ENCODE results near the gene ESR1.
"Not testable (repeated sequence)": the region's sequence is repeated elsewhere in the genome, so short reads cannot be mapped to it uniquely, and the experiment has no call there.

ESR1 gene

DNA sequence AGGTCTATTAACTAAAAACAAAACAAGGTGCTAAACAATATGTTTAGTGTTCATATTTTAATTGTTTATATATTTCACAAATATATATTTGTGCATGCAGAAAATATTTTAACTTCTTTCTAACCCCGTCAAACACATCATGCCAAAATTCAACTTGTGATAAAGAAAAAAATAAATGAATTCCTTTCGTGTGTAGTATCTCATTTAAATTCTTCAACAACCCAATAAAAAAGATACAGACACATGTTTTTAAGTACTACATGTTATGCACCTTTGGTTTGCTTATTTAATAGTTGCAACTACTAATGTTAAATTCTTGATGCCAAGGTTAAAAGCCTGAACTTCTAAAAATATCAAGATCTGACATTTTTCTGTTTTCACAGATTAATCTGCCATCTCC is 252.4 kb downstream of the ESR1 start:
- DNase-seq: no peak

DNA sequence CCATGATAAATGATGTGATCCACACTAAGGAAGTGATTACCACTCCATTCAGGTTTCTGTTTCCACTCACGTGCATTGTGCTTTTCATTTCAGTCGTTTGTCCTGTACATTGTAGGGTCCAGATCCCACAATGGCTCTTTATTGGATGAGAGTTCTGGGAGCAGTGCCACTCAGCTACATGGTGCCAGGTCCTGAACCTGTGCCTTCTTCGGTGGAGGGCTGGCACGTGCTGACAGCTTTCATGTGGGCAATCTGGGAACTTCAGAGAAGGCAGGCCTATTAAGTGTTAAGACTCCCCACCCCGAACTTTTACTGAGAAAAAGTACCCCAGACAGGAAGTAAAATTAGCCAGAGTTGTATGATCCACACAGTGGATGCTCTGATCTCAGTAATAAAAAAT is 255.0 kb downstream of the ESR1 start:
- no peak for DNase-seq

DNA sequence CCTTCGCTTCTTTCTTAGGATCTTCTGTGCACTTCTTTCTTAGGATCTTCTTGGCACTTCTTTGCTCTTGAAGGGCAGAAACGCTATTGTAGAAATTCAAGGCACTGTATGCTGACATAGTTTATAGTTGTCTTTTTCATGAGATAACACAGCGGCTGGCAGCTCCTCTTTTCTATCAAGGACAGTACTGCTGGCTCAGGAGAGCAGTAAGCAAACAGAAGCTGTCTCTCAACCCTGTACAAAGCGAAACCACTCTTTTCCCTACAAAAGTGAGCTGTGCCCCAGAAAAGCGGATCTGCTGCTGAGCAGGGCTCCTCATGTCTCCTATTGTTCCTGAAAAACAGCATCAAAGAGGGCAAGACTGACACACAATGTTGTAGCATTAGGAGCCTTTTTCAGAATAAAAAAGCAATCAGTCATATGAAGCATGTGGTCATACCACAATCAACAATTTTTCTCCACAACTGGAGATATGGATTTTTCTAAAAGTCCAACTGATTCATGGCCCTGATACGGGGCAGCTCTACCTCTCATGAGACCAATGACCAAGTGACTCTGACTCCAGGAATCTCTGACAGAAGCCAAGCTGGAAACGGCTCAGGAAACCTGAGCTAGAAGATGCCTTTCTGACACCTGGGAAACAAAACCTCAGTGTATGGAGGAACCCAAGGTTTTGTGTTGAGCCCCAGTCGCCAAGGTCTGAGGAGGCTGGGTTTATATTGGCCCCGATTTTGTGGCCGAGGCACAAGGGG is 255.9 kb downstream of the ESR1 start:
- DNase-seq: no peak

DNA sequence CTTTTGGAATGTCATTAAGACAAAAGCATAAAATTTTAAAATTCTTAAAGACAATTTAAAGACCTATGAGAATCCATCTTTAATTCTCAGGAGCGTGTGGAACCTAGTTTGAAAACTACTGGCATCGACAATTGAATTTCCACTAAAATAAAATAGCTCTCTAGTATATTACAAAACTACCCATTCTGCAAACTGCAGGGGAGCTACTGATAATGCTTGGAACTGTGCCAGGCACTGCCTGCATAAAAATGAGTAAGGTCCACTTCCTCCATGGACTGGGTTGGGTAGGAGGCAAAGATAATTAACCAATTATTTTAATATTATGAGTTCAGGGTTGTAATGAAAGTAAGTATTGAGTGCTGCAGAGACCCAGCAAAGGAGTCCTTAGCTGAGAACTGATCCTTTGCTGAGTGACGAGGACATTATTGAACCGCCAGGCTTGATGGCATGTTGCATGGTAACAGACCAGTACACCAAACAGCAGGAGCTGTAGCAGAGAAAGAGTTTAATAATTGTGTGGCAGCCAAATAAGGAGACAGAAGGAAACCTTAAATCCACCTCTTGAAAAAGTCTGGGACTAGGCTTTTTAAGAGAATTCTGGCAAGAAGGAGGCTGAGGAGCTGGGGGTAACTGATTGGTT is 261.3 kb downstream of the ESR1 start:
- DNase-seq: no peak

DNA sequence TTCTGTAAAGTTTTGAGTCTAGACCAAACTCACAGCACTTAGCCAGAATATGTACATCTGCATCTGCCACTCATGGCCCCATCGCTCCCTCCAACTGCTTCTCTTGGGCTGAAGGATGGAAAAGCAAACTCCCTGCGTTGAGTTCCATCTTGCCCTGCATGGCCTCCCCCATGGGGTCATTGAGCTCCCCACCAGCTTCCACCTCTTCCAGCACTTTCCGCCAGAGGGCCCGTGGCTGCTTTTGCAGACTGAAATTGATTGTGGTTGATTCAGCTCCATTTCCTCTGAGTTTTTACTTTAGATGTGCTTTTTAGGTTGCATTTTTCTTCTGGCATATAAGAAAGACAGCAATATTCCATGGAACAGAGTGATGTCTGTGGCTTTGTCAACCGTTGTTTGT is 263.1 kb downstream of the ESR1 start:
- DNase-seq: no peak

DNA sequence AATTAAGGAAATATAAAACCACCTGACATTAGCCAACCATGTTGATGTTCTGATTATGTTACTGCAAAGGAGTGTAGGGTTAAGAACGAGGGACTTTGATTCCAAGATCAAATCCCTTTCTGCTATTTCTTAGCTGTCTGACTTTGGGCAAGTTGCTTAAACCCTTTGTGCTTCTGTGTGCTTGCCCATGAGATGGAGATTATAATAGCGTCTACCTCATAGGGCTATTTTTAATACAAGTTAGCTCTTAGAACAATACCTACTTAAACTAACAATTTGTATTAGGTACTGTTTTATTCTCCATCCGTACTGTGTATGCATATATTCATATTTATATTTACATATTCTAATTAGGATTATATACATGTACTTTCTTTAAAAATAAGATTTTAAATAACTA is 263.8 kb downstream of the ESR1 start:
- DNase-seq: no peak

DNA sequence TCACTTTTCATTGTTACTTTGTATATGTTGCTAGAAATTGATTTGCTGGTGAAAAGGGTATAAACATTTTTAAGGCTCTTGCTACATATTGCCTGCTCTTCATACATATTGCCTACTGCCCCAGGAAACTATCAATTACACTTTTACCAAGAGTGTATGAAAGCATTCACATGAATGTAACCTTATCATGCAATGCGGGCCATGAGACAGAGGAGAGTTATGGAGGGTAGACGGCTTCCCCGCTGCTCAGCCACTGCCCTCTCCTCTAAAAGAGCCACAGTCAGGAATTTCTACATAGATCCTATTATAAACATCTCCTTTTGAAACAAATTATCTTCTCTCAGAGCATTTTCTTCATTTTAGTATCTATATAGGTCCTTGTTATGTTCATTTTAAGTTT is 264.4 kb downstream of the ESR1 start:
- no peak for DNase-seq

DNA sequence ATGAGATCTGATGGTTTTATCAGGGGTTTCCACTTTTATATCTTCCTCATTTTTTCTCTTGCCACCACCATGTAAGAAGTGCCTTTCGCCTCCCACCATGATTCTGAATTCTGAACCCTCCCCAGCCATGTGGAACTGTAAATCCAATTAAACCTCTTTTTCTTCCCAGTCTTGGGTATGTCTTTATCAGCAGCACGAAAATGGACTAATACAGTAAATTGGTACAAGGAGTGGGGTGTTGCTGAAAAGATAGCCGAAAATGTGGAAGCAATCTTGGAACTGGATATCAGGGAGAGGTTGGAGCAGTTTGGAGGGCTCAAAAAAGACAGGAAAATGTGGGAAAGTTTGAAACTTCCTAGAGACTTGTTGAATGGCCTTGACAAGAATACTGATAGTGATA is 268.8 kb downstream of the ESR1 start:
- not testable (repeated sequence) for DNase-seq

DNA sequence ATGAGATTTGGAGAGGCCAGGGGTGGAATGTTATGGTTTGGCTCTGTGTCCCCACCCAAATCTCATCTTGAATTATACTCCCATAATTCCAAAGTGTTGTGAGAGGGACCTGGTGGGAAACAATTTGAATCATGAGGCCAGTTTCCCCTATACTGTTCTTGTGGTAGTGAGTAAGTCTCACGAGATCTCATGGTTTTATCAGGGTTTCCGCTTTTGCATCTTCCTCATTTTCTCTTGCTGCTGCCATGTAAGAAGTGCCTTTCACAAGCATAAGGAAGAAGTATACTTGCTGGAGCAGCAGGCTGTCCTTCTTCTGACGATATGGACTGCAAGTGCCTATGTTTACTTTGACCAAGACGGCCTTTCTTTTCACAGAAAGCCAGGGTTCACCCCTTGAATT is 270.5 kb downstream of the ESR1 start:
- no peak for DNase-seq

DNA sequence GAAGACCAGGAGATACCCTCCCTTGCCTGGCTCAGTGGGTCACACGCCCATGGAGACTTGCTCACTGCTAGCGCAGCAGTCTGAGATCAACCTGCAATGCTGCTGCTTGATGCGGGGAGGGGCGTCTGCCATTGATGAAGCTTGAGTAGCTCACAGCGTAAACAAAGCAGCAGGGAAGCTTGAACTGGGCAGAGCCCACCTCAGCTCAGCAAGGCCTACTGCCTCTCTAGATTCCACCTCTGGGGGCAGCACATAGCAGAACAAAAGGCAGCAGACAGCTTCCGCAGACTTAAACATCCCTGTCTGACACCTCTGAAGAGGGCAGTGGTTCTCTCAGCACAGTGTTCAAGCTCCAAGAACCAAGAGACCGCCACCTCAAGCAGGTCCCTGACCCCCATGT is 271.3 kb downstream of the ESR1 start:
- DNase-seq: no peak

DNA sequence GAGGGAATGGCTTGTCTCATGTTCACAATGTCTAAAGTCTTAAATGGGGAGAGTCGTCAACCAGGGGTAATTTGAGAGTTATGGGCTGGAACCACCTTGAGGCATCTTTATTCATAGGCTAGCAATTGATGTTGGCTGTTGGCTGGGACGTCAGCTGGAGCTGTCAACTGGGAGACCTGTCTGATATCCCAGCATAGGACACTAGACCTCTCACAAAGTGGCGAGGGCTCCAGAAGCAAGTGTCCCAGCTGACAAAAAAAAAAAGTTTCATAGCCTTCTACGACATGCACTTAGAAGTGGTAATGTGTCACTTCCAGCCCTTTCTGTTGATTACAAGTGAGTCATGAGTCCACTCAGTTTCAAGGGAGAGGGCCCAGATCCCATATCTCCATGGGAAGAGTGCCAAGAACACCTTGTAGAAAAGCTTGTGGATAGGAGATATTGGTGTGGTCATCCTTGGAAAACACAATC is 278.0 kb downstream of the ESR1 start:
- no peak for DNase-seq

DNA sequence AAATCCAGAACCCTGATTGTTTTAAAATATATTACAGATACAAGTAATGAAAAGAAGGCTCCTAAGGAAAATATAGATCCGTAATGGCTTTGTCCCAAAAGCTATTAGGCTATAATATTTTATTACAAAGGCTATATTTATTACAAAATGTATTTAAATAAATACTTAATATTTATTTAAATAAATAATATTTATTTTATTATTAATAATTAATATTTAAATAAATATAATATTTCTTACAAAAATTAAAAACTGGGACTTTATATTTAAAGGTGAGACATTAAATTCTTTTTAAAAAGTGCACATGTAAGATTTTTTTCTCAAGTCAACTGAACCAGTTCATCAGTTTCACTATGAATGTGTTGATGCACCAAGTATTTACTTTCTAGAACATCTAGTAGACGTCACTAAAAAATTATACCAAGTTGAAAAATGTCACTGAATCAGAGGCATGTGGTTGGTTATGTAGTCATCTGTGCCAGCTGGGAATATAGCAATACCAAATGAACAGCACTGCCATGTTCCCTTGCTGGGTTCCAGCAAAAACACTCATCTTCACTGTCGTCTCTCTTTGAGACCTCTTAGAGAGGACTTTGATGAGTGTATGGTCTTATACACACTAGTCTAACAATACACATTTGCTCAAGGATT is 278.9 kb downstream of the ESR1 start:
- DNase-seq: no peak

DNA sequence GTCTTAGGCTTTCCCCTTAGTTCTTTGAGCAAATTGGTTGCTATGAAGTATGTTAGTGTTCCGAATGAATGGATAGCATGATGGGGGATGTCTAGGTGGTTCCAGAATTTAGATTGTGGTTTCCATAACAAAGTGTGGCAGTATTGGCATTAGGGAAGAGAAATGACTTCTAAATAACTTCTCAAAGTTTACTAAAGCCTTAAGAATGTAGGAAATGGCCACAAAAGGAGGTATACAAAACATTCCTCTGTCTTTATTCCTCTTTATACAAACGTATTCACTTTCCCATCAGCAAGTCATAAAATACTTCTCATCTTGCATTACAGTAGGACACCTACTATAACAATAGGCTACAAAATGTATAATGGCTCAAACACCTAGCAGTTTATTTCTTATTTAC is 279.6 kb downstream of the ESR1 start:
- DNase-seq: no peak

DNA sequence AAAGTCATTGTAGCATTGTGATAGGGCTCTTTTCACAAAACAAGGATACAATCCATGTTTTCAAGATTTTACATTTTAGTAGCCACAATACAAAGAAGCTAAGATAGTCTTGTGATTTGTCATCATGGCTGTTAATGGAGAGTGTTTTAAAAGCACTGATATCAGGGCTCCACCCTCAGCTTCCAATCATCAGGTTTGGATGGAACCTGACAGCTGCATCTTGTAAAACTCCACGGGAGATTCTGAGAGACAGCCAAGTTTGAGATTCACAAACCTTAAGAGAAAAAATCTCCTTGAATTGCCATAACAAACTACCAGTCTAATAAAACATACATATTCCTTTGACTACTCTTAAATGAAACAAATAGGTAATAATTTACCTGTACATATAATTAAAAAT is 280.2 kb downstream of the ESR1 start:
- no peak for DNase-seq

DNA sequence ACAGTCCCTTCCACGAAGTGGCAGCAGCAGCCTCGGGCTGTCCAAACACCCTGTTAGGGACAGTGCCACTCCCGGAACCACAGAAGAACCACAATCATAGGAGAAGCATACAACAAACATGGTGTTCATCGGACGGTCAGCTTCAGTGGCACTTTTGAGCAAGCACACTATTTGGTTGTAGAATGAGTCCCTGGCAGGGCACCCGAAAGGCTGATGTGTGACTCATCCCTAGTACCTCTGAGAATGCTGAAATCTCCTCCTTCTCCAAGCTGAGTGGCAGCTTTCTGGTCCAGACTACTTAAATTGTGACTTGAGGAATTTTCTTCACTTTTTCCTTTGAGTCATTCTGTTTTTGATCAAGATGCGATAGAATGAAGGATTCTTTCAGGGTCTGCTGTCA is 282.5 kb downstream of the ESR1 start:
- DNase-seq: no peak

DNA sequence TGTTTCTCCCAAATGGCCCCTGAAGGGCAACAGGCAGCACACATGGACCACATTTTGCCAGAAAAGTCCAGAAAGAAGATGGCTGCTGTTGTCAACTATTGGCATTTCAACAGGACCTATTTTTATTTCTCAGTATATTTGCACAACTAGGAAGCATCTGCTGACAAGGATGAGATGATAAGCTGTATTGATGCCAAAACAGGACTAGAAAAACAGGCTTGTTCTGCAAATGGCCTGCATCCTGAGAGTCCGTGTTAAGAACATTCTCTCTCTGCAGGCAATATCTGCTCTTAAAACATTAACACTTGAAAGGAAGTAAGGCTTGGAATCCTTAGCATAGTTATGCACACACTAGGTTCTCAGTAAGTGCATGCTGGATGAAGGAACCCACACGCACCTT is 283.7 kb downstream of the ESR1 start:
- DNase-seq: no peak

DNA sequence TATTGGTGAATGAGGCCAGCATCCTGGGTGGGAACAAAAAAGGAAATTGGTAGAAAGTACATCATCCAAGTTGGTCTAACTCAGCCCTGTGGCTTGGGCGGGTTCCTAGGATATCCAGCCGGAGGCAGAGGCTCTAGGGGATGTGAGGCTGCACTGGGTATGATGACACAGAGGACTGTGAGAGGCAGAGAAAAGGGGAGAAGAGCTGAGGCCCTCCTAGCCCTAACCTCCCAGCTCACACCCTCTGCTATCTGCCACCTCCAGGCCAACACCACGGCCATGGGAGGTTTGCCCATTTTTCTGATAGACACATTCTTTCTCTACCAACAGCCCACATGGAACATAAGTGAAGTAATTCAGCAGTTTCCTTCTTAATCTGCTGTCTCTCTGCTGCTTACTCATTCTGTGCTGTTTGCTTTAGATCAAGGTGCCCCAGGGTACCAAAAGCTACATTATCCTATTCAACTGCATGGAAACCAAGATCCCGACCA is 284.4 kb downstream of the ESR1 start:
- no peak for DNase-seq

DNA sequence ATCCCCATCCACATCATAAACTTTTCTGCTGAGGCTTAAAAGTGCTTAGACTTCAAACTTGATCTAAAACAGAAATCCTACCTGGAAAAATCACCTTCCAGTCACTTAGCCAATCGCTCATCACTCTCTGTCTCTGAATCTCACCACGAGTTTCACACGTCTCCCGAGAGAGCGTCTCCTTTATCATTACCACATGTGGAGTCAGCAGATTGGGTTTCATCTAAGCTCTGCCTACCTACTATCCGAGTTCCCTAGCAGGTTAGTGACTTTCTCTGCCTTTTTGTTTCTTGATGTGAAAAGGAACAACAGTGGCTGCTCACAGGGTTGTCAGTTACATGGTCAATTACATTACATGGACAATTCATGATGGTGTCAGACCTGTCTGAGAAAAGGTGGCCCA is 286.2 kb downstream of the ESR1 start:
- DNase-seq: no peak

DNA sequence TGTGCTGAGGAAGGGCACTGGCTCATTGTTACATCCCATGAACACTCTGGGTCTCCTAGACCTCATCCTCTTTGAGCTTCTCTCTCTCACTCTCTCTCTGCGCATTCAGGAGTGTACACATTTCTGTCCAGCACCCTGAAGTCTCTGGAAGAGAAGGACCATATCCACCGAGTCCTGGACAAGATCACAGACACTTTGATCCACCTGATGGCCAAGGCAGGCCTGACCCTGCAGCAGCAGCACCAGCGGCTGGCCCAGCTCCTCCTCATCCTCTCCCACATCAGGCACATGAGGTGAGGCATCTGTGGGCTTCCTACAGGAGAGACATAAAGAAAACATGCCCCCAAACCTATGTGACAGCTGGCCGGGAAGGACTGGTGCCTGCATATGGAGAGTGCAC is 286.8 kb downstream of the ESR1 start:
- no peak for DNase-seq

DNA sequence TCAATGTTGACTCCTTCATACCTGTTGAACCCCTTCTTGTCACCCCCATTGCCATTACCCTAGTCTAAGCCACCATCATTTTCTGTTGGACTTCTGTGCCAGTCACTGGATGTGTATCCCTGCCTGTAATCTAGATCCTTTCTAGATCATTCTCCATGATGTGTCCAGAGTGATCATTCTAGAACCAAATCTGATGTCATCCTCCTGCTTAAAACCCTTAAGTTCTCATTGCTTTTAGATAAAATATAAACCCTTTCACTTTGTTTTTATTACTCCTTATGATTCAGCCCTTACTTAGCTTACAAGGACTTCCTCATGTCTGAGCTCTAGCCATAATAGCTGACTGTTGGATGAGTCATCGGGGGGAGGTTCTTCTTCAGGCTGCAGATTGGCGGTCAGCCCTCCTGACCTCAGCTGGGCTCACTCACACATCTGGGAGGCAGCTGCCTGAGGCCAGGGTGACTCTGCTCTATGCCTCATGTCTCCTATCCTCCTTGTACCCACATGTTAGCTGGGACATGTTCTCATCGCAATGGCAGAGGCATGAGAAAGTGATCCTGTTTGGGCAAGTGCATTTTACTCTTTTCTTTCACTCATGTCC is 287.6 kb downstream of the ESR1 start:
- no peak for DNase-seq

DNA sequence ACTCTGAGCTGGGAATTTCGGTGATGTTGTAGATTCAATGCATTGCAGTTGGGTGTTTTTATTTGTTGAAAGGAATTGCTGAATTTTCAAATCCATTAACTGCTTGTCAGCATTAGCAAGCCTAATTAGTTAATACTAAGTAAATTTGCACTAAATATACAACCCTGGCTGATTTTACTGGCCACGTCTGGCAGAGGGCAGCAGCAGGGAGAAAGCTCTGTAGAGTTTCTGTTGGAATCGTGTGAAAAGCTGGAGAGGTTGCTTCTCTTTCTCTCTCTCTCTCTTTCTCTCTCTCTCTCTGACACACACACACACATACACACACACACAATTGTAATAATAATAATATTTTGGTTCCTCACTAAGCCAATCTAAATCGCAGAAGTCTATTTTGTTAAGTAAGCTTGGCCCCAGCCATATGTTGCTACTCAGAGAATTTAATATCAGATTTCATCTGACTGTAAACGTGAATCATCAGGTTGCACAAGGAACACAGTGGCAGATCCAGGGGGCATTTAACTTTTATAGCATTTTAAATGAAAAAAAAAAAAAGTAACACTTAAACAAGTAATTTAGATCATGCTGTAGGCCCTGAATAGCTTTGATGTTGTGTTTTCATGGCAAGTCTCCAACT is 289.5 kb downstream of the ESR1 start:
- DNase-seq: no peak

DNA sequence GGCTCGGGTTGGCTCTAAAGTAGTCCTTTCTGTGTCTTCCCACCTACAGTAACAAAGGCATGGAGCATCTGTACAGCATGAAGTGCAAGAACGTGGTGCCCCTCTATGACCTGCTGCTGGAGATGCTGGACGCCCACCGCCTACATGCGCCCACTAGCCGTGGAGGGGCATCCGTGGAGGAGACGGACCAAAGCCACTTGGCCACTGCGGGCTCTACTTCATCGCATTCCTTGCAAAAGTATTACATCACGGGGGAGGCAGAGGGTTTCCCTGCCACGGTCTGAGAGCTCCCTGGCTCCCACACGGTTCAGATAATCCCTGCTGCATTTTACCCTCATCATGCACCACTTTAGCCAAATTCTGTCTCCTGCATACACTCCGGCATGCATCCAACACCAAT is 291.2 kb downstream of the ESR1 start:
- no peak for DNase-seq

Data from activated CD8-positive, alpha-beta memory T cell treated with anti-CD3 and anti-CD28 coated beads, Interleukin-2, amount 50 U/mL, for 48 hours (primary cell).